Fibroblast of pulmonary artery (primary cell): ENCODE measurements around the gene HPS3.
"Not testable (repeated sequence)": the region's sequence is repeated elsewhere in the genome, so short reads cannot be mapped to it uniquely, and the experiment has no call there.

Experiments used
- DNase-seq: peaks from one replicate; pipeline ENCODE4 v3.0.0-alpha.2; 2010; ENCODE audit warnings: low read depth
- H3K4me3 ChIP-seq: replicated peaks from 2 replicates; pipeline ENCODE4 v1.5.1; 2011; ENCODE audit warnings: low read depth, mild to moderate bottlenecking, control low read depth, low read length, moderate library complexity
- CTCF ChIP-seq: IDR thresholded peaks from 2 replicates; pipeline ENCODE4 v1.5.1; 2011; ENCODE audit warnings: mild to moderate bottlenecking, control low read depth, low read length, inconsistent platforms; ENCODE audit errors: missing control alignments

The HPS3 gene

DNA sequence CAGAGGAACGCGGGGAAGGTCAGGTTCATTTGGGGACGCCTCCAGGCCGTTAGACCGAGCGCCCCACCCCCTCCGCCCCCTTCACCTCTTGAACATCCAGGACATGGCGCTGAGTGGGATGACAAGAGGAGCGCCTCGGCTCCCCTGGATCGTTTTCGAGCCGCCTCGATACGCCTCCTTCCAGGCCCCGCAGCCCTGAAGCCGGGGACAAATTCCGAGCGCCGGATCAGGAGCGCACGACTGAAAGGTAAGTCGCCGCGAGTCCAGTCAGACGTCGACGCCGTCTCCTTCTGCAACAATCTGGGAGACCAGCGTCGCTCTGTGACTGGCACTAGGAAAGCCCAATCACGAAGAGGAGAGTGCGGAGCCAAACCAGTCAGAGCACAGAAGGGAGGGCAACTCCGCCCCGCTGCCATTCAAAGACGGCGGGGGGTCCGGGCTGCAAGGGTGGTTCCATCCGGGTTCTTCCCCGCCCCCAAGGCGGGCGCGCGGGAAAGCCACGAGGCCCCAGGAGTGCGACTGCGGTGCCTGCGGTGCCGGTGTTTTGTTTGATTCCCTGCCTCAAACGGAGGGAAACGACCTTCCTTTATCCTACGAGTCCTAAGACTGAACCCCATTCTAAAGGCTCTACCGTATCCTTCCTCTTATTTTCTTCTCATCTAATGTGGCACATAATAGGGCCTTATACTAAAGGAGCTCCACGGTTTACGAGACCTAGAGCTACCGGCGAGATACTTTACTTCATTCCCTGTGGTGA is 43.0 kb upstream of the HPS3 start, which contains the start of gene HLTF:
TSS of gene HLTF (minus strand) at position 302 of the 757 bp plus-strand sequence. CDS start at position 105, 197 bp downstream.
- H3K4me3 ChIP-seq = peak within 1 kb of the TSS; percentile 94
- DNase-seq = peak; percentile 99
- TF ChIP-seq CTCF = no peak

- H3K4me3 ChIP-seq = no peak overlapping the region
- no peak for DNase-seq
- no peak for TF ChIP-seq CTCF
Measured at GRCh38 chr3:149087208-149087607, 42.2 kb upstream of the HPS3 start.

DNA sequence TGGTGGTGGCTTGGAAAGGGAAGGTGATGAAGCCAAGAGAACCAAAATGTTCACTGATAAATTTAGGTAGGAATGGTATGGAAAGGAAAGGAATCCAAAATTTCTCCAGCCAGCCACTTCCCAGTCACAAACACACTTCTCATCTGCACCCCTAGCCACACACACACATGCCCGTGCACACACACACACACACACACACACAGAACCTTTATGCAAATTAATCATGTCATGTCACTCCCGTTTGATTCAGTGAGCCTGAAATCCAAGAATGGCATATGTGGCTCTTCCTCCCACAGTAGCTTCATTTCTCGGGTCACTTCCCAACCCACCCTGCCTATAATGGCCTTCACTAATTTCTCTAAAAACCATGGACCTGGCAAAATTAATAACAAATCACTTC is 40.0 kb upstream of the HPS3 start:
- DNase-seq = no peak
- H3K4me3 ChIP-seq = no peak overlapping the region
- TF ChIP-seq CTCF = no peak

GRCh38 chr3:149090461-149090860 is 39.0 kb upstream of the HPS3 start:
- TF ChIP-seq CTCF = no peak
- no peak for DNase-seq
- H3K4me3 ChIP-seq = no peak overlapping the region

DNA sequence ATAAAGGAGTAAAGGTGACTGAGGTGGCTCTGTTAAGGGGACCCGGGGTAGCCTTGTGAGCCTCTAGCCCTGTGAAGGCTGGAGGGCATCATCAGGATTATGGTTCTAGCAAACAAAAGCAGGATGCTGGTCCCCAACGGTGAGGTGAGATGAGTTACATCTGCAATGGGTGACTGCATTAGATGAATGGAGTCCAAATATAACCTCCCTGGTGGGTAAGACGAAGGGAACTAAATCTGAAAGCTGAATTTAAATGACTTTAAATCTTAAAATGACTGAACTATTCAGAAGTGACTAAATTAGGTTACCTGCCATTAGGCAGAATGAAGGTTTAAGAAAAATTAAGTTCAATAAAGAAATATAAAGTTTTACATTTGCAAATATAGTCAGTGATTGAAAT is 38.5 kb upstream of the HPS3 start:
- TF ChIP-seq CTCF = no peak
- DNase-seq = no peak
- H3K4me3 ChIP-seq = no peak overlapping the region

DNA sequence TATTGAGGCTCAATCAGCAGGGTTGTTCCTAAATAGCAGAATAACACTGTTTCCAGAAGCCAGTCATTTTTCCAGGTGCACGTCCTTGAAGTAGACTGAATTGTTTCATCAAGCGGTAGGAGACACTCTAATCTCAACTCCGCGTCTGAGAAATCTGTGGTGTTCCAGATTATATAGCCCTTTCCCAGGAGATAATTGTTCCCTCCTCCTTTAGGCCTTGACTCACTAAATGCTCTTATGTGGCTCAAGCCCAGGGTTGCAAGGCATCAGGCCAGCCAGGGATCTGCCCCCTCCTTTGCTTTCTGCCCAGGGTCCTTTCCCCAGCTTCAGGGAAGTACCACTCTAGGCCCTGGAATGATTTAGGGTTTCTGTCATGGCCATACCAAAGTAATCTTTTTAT is 37.5 kb upstream of the HPS3 start:
- H3K4me3 ChIP-seq = no peak overlapping the region
- DNase-seq = no peak
- no peak for TF ChIP-seq CTCF

DNA sequence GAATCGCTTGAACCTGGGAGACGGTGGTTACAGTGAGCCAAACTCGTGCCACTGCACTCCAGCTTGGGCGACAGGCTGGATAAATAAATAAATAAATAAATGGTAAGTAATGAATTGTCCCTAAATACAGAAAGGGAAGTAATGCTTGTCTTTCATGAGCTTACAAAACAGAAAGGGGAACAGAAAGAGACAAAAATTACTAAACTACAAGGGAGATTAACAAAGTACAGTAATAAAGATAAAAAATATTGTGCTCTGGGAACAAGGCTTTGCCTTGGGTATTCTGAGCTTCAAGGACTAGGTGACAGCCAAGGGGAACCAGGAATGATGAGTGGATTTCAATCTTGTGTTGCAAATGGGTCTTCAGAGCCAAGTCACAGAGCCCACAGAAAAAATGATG is 34.0 kb upstream of the HPS3 start:
- TF ChIP-seq CTCF = no peak
- H3K4me3 ChIP-seq = no peak overlapping the region
- DNase-seq = no peak

DNA sequence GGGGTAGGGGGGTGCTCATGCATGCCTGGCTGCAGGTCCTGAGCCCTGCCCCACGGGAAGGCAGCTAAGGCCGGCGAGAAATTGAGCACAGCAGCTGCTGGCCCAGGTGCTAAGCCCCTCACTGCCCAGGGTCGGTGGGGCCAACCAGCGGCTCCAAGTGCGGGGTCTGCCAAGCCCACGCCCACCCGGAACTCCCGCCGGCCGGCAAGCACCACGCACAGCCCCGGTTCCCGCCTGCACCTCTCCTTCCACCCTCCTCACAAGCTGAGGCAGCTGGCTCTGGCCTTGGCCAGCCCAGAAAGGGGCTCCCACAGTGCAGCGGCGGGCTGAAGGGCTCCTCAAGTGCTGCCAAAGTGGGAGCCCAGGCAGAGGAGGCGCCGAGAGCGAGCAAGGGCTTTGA is 31.5 kb upstream of the HPS3 start:
- H3K4me3 ChIP-seq, DNase-seq: not testable (repeated sequence)
